Activated naive CD4-positive, alpha-beta T cell treated with anti-CD3 and anti-CD28 coated beads, Interleukin-2, amount 50 U/mL, for 16 hours (primary cell): ENCODE measurements around the gene FAR2.
"Not testable (repeated sequence)": the region's sequence is repeated elsewhere in the genome, so short reads cannot be mapped to it uniquely, and the experiment has no call there.

ENCODE experiments used
- DNase-seq: peaks from one replicate; pipeline ENCODE4 v3.0.0-alpha.2; 2020

Gene FAR2

DNA sequence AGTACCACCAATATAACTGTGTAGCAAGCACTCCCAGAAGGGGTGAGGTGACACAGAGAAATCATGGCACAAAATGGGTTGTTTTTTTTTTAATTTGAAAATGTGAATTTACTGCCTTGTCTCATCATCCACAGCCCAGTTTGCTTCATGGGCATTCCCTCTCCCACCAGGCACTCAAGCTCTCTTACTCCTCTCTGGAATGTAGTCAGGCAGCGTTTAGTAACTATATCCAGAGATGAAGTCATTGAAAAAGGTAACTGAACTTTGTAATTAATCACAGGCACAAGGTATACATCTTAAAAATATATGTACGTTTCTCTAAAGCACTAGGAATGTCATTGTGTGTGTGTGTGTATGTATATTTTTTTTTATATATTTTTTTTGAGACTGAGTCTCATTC lies 91.4 kb downstream of the FAR2 start:
- DNase-seq, result no peak

DNA sequence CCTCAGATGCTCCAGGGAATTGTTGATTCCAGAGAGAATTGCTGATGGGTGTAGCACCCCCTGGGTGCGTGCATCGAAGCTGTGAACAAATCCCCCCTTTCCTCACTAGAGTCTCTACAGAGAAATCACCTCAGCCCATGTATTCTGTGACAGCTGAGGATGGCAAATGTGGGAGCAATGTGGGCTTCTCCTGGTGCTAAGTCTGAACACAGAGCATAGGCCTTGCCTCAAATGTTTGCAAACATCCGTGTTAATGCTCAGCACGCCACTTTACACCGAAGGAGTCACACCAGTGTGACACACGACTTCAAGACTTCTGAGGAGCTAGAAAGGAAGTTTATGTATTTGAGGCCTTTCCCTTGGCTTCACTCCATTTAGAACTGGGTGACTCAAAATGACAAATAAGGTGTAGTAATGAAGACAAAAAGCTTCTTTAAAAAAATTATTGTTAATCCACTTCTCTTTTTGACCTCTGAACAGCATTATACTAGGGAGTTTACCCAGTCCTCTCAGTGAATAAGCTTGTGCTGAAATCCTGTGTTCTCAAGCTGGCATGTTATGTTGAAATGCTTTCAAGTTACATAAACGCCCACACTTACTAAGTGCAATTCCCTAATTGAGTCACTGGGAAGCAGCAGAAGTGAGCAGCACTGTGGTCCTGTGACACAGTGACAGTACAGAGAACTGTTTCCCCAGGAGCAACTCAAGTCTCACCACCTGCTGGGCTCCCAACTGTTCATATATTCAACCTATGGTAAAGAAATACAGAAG lies 92.9 kb downstream of the FAR2 start:
- DNase-seq, result no peak

DNA sequence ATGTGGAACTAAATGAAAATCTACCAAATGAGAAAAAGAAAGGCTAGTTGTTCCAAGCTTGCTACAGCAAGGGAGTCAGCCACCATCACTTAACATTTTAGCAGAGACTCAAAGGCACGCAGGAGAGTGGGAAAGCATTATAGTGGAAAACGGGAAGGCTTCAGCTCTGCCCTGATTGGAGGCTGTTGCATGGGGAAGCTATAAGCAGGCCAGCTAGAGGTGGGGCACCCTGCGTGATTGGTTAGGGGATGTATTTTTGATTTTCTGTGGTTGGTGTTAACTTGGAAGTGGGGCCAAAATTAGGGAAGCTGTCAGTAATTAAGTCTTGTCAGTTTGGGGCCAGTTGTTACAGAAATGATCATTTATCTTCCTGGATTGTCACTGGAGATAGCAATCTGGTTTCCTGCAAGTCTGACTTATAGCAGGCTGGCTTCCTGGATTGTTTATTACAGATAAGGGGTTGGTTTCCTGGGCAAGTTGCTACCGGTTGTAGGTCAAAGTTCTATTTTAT lies 93.9 kb downstream of the FAR2 start:
- DNase-seq, result no peak

DNA sequence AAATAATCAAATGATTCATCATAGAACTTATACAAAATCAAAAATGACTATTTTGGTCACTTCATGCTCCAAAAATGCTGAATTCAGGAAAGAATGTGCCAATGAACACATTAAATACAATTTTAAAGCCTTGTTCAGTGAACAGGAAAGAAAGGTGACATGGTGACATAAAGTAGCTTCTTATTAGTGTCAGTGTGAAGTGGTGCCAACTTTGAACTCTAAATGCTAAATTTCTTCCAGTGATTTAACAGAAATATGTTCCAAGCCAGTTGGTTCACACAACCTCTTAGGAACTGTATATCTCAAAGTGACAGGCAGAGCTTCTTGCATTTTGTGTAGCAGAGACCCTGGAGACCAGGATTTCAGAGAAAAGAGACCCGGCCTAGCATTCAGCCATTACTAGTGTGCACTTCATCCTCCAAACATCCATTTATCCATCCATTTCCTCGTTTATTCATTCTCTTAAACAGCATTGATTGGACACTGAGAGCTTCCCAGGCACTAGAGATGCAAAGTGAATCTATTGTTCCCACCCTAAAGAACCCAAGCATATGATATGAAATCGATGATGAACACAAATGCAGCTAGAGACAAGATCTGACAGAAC lies 95.2 kb downstream of the FAR2 start:
- no peak for DNase-seq

GRCh38 chr12:29245246-29245645 lies 96.2 kb downstream of the FAR2 start:
- DNase-seq, result no peak

GRCh38 chr12:29249930-29250329 lies 100.9 kb downstream of the FAR2 start:
- DNase-seq, result no peak

DNA sequence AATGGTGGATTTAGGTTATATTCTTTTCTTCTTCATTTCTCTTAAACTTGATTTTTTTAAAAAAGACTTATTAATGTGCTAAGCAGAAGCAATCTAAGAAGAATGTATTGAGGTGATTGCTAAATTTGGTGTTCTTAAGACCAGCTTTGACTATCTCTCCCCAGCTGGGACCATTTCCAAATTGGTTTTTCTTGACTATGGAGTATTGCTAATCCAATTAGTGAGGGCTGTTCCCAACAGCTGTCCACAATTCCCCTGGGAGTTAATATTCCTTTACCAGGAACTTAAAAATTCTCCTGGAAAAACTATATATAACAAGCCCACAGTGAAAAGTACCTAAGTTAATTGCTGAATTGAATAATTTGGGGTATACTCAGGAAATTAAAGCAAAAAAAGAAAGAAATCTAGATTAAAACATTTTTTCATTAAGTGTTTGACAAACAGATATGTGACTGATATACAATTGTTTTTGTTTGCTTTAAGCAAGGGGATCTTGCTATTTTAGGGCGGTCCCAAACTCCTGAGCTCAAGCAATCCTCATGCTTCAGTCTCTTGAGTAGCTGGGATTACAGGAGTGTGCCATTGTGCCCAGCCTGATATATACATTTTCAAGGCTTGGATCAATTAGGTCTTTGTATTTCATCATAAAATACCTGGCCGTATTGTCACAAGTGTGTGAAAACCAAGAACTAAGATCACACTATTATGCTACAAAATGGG lies 105.0 kb downstream of the FAR2 start:
- no peak for DNase-seq

DNA sequence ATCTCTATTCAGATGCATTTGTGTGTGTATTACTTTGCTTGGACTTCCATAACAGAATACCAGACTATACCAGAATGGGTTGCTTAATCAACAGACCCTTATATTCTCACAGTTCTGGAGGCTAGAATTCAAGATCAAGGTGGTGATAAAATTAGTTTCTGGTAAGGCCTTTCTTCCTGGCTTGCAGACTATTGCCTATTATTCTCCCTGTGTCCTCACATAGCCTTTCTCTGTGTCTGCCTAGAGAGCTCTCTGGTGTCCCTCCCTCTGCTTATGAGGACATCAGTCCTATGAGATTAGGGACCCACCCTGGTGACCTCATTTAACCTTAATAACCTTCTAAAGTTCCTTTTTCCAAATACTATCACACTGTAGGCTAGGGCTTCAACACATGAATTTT lies 106.0 kb downstream of the FAR2 start:
- no peak for DNase-seq

DNA sequence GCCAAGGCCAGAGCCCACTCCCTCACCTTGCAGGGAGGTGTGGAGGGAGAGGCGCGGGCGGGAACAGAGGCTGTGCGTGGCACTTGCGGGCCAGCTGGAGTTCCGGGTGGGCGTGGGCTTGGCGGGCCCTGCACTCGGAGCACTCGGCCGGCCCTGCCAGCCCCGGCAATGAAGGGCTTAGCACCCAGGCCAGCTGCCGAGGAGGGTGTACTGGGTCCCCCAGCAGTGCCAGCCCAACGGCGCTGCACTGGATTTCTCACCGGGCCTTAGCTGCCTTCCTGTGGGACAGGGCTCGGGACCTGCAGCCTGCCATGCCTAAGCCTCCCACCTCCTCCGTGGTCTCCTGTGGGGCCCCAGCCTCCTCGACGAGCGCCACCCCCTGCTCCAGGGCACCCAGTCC lies 107.5 kb downstream of the FAR2 start:
- no peak for DNase-seq

DNA sequence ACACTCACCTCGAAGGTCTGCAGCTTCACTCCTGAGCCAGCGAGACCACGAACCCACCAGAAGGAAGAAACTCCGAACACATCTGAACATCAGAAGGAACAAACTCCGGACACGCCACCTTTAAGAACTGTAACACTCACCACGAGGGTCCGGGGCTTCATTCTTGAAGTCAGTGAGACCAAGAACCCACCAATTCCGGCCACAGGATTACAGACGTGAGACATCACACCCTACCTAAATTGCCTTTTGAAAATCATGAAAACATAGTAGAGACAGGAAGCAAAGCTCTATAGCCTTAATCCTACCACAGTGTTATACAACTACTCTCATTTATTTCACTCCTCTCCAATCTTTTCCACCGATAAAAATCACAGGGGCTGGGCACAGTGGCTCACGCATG lies 108.6 kb downstream of the FAR2 start:
- not testable (repeated sequence) for DNase-seq

GRCh38 chr12:29264424-29264823 lies 115.3 kb downstream of the FAR2 start:
- DNase-seq, result no peak

DNA sequence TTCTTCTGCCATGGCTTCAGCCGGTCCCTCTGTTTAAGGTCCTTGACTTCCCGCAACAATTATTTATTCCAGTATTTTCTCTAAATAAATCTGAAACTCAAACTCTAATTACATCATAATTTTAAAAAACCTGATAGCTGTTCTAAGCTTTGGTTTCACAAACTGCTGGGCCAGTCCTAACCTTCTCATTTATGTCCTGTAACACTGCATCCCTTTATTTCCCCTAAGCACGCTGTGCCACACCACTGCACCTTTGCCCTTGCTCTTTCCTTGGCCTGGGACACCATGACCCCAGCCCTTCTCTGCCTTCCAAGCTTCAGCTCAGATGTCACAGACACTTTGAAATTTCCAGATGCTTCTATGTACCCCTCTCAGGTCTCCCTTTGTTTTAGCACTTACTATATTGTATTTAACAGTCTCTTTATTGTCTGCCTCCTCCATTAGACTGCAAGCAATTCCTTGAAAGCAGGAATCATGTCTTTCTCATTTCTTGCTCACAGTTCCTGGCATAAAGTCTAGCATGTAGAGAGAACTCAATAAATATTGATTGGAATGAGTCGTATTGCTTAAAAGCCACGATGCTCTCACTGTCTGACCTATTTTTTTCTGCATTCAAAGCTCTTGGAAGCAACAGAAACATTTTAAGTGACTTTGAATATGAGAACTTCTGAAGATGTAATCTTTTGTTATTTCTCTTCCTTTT lies 120.8 kb downstream of the FAR2 start:
- no peak for DNase-seq

- DNase-seq, result no peak
These were observed 121.4 kb downstream of the FAR2 start for GRCh38 chr12:29270446-29270845.

DNA sequence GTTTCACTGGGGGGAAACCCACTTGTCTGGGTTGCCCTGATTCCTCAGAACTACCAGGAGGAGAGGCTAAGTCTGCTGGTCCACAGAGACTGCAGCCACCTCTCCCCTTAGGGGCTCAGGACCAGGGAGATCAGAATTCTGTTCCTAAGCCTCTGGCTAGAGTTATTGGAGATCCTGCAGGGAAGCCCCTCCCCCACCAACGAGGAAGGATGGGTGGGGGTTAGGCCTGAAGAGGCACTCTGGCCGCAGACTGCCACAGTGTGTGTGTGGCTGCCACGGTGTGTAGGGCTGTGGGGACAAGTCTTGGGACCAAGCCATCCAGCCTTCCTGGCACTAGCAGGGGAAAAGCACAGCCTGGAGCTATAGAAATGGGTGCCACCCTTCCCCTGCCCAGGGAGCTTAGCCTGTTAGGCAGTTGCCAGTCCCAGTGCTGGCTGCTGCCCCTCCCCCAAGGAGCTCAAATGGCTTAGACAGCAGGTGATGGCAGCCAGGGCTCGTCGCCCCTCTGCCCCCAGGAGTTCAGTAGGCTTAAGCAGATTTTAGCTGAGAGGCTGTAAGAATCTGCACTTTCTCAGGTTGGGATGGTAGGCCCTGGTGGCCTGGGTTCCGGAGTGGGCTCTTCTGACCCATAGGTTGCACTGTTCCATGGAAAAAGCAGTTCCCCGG lies 124.2 kb downstream of the FAR2 start:
- DNase-seq, result no peak

- no peak for DNase-seq
These were observed 126.8 kb downstream of the FAR2 start for GRCh38 chr12:29275834-29276233.

- DNase-seq, result no peak
These were observed 128.2 kb downstream of the FAR2 start for GRCh38 chr12:29277231-29277630.

- no peak for DNase-seq
These were observed 129.8 kb downstream of the FAR2 start for GRCh38 chr12:29278673-29279420.

- DNase-seq, result no peak
These were observed 132.4 kb downstream of the FAR2 start for GRCh38 chr12:29281371-29282005.

- DNase-seq, result no peak
These were observed 133.1 kb downstream of the FAR2 start for GRCh38 chr12:29282031-29282816.

GRCh38 chr12:29283969-29284700 lies 135.1 kb downstream of the FAR2 start:
- no peak for DNase-seq
